Liver (tissue), 9 donors: Measurements from ENCODE around the gene EDDM13. TPM values are rescaled to one million over a fixed set of nuclear protein-coding genes. Genes with fewer than 3 reads are reported as not detected.
"Not testable (repeated sequence)": the region's sequence is repeated elsewhere in the genome, so short reads cannot be mapped to it uniquely, and the experiment has no call there.

ENCODE experiments used
- DNase-seq: peaks from one replicate; pipeline ENCODE4 v3.0.0-alpha.2; 2017; ENCODE audit warnings: low spot score
- H3K27ac ChIP-seq, 2 donors: one replicate each; pipeline ENCODE4 v1.7.0; 2013; ENCODE audit warnings: inconsistent platforms in 2 of 2, low read length in 2 of 2, control low read depth in 1 of 2, low read depth in 1 of 2, mild to moderate bottlenecking in 1 of 2
- H3K27me3 ChIP-seq, 4 donors: one replicate each; pipeline versions ENCODE4 v1.6.1 to v1.7.0; 2013; ENCODE audit warnings: low read length in 3 of 4, inconsistent platforms in 1 of 4, mild to moderate bottlenecking in 1 of 4, moderate library complexity in 1 of 4; ENCODE audit not compliant: control insufficient read depth in 4 of 4, insufficient read depth in 4 of 4
- H3K36me3 ChIP-seq, 4 donors: one replicate each; pipeline versions ENCODE4 v1.6.1 to v1.7.0; 2013; ENCODE audit warnings: low read length in 3 of 4, mild to moderate bottlenecking in 3 of 4, low read depth in 1 of 4, moderate library complexity in 1 of 4; ENCODE audit not compliant: control insufficient read depth in 4 of 4, insufficient read depth in 3 of 4
- H3K4me1 ChIP-seq, 4 donors: one replicate each; pipeline versions ENCODE4 v1.6.1 to v1.7.0; 2013; ENCODE audit warnings: low read length in 3 of 4, mild to moderate bottlenecking in 3 of 4, moderate library complexity in 1 of 4; ENCODE audit not compliant: control insufficient read depth in 4 of 4, insufficient read depth in 4 of 4
- H3K4me3 ChIP-seq, 3 donors: one replicate each; pipeline versions ENCODE4 v1.6.1 to v1.7.0; 2013; ENCODE audit warnings: low read length in 3 of 3, control low read depth in 1 of 3, low read depth in 1 of 3, mild to moderate bottlenecking in 1 of 3
- H3K9ac ChIP-seq, 2 donors: one replicate each; pipeline ENCODE4 v1.7.0; 2013; ENCODE audit warnings: low read length in 2 of 2, mild to moderate bottlenecking in 2 of 2, moderate library complexity in 2 of 2, control low read depth in 1 of 2, low read depth in 1 of 2
- H3K9me3 ChIP-seq, 4 donors: one replicate each; pipeline versions ENCODE4 v1.6.1 to v1.7.0; 2013; ENCODE audit warnings: low read length in 3 of 4; ENCODE audit not compliant: control insufficient read depth in 4 of 4
- ATF3 ChIP-seq: IDR thresholded peaks from 2 replicates; pipeline ENCODE4 v1.6.1; 2016; ENCODE audit warnings: antibody characterized with exemption
- CTCF ChIP-seq: fragments of 150-350 bp; IDR thresholded peaks from 2 replicates; pipeline ENCODE4 v1.5.1; 2017; ENCODE audit warnings: improper control_type of control experiment, low read depth, low read length; ENCODE audit not compliant: missing input control
- EGR1 ChIP-seq, 2 donors: IDR thresholded peaks; 2 replicates each; pipeline ENCODE4 v1.6.1; 2016 to 2018; ENCODE audit warnings: antibody characterized with exemption in 2 of 2, low read depth in 2 of 2
- FOXA1 ChIP-seq: IDR thresholded peaks from 2 replicates; pipeline ENCODE4 v1.6.1; 2016; ENCODE audit warnings: antibody characterized with exemption
- FOXA2 ChIP-seq: IDR thresholded peaks from 2 replicates; pipeline ENCODE4 v1.6.1; 2016; ENCODE audit warnings: antibody characterized with exemption
- GABPA ChIP-seq, 2 donors: IDR thresholded peaks in 1 of 2; conservative IDR thresholded peaks in 1 of 2; 2 replicates each; pipeline ENCODE4 v1.6.1; 2016; ENCODE audit warnings: antibody characterized with exemption in 2 of 2, mild to moderate bottlenecking in 1 of 2, moderate library complexity in 1 of 2
- HNF4G ChIP-seq: IDR thresholded peaks from 2 replicates; pipeline ENCODE4 v1.6.1; 2016; ENCODE audit warnings: antibody characterized with exemption
- NR2F2 ChIP-seq: IDR thresholded peaks from 2 replicates; pipeline ENCODE4 v1.6.1; 2016; ENCODE audit warnings: antibody characterized with exemption
- RAD21 ChIP-seq, 2 donors: IDR thresholded peaks; 2 replicates each; pipeline ENCODE4 v1.6.1; 2016; ENCODE audit warnings: antibody characterized with exemption in 2 of 2, mild to moderate bottlenecking in 2 of 2
- RXRA ChIP-seq, 2 donors: IDR thresholded peaks; 2 replicates each; pipeline ENCODE4 v1.6.1; 2017 to 2018; ENCODE audit warnings: antibody characterized with exemption in 2 of 2, mild to moderate bottlenecking in 1 of 2
- SP1 ChIP-seq: IDR thresholded peaks from 2 replicates; pipeline ENCODE4 v1.6.1; 2018; ENCODE audit warnings: antibody characterized with exemption, mild to moderate bottlenecking
- TAF1 ChIP-seq: conservative IDR thresholded peaks from 2 replicates; pipeline ENCODE4 v1.6.1; 2016; ENCODE audit warnings: antibody characterized with exemption, mild to moderate bottlenecking
- YY1 ChIP-seq: IDR thresholded peaks from 2 replicates; pipeline ENCODE4 v1.6.1; 2016; ENCODE audit warnings: antibody characterized with exemption, mild to moderate bottlenecking
- WGBS: extraction: QIAGEN DNeasy Blood & Tissue Kit; methylation state at CpG from one replicate; pipeline ENCODE4 v1.1.7; 2013; 5-methylcytosine and 5-hydroxymethylcytosine counted together
- polyA plus RNA-seq, 2 donors: library from polyadenylated mRNA; stranded (reverse) in 1 of 2; unstranded in 1 of 2; fragments of 200-250 nt in 1 of 2; fragments of >200 nt in 1 of 2; fragmentation: Nextera tagmentation in 1 of 2; extraction: Ambion mirVana in 1 of 2; gene quantifications; one replicate each; pipeline versions ENCODE4 v1.2.1 to v1.2.3, GENCODE V29; 2013 to 2015
- total RNA-seq, 2 donors: library from RNA; depleted of rRNA; stranded (reverse); fragments of >200 nt; gene quantifications; one replicate each; pipeline ENCODE4 v1.2.3, GENCODE V29; 2014
- TF ChIP-seq, protein P1 (sequence below): IDR thresholded peaks from 2 replicates; pipeline ENCODE4 v1.6.1; 2016; ENCODE audit warnings: antibody characterized with exemption, mild to moderate bottlenecking
- donor health status: healthy.
- donor health status: healthy.
- donor health status: healthy.
- donor health status: healthy.
- donor health status: healthy.

Gene EDDM13
- total and polyA plus RNA-seq, 4 donors = 0.20 TPM; not detected in 3

GRCh38 chr19:56304243-56304642 lies 31.7 kb downstream of the EDDM13 start:
- no peak overlapping the region for H3K9ac ChIP-seq
- H3K27ac ChIP-seq = no peak overlapping the region
- peaks cover 0 to 27% (median 5%) of the 10 kb centered on the region in 4 donors for H3K36me3 ChIP-seq
- H3K4me3 ChIP-seq = no peak overlapping the region
- WGBS = 94% methylated on average over 9 of the region's 9 CpGs
- no peak for DNase-seq
- H3K27me3 ChIP-seq = no peaks in the 10 kb centered on the region
- TF ChIP-seq YY1 (no peak), GABPA (IDR thresholded peaks at IDR 0.05 in 1 of 2, conservative IDR thresholded peaks at IDR 0.05 in 1 of 2) (no peak), HNF4G (no peak), RAD21 (IDR thresholded peaks at IDR 0.05) (no peak), SP1 (no peak), EGR1 (IDR thresholded peaks at IDR 0.05; ENCODE audit: low read depth in 2 of 2) (no peak), TAF1 (no peak), NR2F2 (no peak), FOXA1 (no peak), ATF3 (no peak), RXRA (IDR thresholded peaks at IDR 0.05) (no peak)
- TF ChIP-seq, protein P1, sequence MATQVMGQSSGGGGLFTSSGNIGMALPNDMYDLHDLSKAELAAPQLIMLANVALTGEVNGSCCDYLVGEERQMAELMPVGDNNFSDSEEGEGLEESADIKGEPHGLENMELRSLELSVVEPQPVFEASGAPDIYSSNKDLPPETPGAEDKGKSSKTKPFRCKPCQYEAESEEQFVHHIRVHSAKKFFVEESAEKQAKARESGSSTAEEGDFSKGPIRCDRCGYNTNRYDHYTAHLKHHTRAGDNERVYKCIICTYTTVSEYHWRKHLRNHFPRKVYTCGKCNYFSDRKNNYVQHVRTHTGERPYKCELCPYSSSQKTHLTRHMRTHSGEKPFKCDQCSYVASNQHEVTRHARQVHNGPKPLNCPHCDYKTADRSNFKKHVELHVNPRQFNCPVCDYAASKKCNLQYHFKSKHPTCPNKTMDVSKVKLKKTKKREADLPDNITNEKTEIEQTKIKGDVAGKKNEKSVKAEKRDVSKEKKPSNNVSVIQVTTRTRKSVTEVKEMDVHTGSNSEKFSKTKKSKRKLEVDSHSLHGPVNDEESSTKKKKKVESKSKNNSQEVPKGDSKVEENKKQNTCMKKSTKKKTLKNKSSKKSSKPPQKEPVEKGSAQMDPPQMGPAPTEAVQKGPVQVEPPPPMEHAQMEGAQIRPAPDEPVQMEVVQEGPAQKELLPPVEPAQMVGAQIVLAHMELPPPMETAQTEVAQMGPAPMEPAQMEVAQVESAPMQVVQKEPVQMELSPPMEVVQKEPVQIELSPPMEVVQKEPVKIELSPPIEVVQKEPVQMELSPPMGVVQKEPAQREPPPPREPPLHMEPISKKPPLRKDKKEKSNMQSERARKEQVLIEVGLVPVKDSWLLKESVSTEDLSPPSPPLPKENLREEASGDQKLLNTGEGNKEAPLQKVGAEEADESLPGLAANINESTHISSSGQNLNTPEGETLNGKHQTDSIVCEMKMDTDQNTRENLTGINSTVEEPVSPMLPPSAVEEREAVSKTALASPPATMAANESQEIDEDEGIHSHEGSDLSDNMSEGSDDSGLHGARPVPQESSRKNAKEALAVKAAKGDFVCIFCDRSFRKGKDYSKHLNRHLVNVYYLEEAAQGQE = no peak
- no peaks in the 10 kb centered on the region for H3K9me3 ChIP-seq
- H3K4me1 ChIP-seq = peaks cover 0 to 8% (median 7%) of the 10 kb centered on the region in 4 donors

DNA sequence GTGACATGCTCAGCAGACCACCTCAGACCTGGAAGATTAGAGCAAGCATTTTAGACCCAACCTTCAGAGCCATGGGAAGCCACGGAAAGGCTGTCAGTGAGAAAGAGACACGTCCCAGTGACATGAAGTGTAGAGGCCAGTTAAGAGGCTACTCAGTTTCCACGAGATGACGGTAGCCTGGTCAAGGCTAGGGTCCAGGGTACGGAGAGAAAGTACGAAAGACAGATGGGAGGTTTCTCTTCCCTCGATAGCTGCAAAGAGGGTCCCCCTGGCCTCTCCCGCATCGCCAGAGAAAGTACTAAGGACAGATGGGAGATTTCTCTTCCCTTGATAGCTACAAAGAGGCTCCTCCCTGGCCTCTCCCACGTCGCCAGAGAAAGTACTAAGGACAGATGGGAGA lies 33.5 kb downstream of the EDDM13 start:
- peaks cover 0 to 8% (median 7%) of the 10 kb centered on the region in 4 donors for H3K4me1 ChIP-seq
- no peak for DNase-seq
- H3K9ac ChIP-seq = no peak overlapping the region
- TF ChIP-seq RAD21 (IDR thresholded peaks at IDR 0.05) (no peak), FOXA2 (no peak), CTCF (no peak), EGR1 (IDR thresholded peaks at IDR 0.05; ENCODE audit: low read depth in 2 of 2) (no peak), HNF4G (no peak)
- peaks cover 0 to 27% (median 5%) of the 10 kb centered on the region in 4 donors for H3K36me3 ChIP-seq
- H3K9me3 ChIP-seq = no peaks in the 10 kb centered on the region
- WGBS = 88% methylated on average over 9 of the region's 11 CpGs
- no peak overlapping the region for H3K27ac ChIP-seq
- H3K27me3 ChIP-seq = no peaks in the 10 kb centered on the region
- no peak overlapping the region for H3K4me3 ChIP-seq

DNA sequence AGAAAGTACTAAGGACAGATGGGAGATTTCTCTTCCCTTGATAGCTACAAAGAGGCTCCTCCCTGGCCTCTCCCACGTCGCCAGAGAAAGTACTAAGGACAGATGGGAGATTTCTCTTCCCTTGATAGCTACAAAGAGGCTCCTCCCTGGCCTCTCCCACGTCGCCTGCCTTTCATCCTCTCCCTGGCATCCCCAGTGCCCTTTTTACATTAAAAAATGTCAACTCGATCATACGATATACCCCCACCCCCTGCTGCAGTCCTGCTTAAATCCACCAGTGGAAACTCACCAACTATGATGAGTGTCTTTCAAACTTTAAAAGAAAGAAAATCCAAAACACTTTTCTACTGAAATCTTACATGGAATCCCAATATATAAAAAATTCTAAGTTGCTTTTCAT lies 34.5 kb downstream of the EDDM13 start:
- H3K27ac ChIP-seq, DNase-seq, H3K27me3 ChIP-seq, H3K9ac ChIP-seq, H3K4me1 ChIP-seq, H3K9me3 ChIP-seq, H3K4me3 ChIP-seq: not testable (repeated sequence)
- WGBS = 84% methylated on average over 6 of the region's 6 CpGs
- peaks cover 0 to 20% (median 5%) of the 10 kb centered on the region in 4 donors for H3K36me3 ChIP-seq
